T-helper 22 cell (primary cell): ENCODE results near the gene SIGLEC9.
"Not testable (repeated sequence)": the region's sequence is repeated elsewhere in the genome, so short reads cannot be mapped to it uniquely, and the experiment has no call there.

ENCODE experiments used
- DNase-seq: peaks from one replicate; pipeline ENCODE4 v3.0.0-alpha.2; 2020; ENCODE audit warnings: low read depth

SIGLEC9 gene

GRCh38 chr19:51123802-51124201 lies 904 bp upstream of the SIGLEC9 start:
- DNase-seq, result no peak

- DNase-seq, result no peak
Observed at GRCh38 chr19:51124216-51124615, 490 bp upstream of the SIGLEC9 start.

- no peak for DNase-seq
Observed at GRCh38 chr19:51125421-51126075, 842 bp downstream of the SIGLEC9 start.

- no peak for DNase-seq
Observed at GRCh38 chr19:51127032-51127431, 2.3 kb downstream of the SIGLEC9 start.

GRCh38 chr19:51127755-51128154 lies 3.0 kb downstream of the SIGLEC9 start:
- DNase-seq, result no peak

GRCh38 chr19:51128227-51128626 lies 3.5 kb downstream of the SIGLEC9 start:
- DNase-seq, result no peak

GRCh38 chr19:51129716-51130115 lies 5.0 kb downstream of the SIGLEC9 start:
- DNase-seq, result no peak

GRCh38 chr19:51131780-51132680 lies 7.3 kb downstream of the SIGLEC9 start:
- no peak for DNase-seq

GRCh38 chr19:51135004-51135403 lies 10.3 kb downstream of the SIGLEC9 start:
- no peak for DNase-seq

- DNase-seq, result no peak
Observed at GRCh38 chr19:51135986-51136762, 11.5 kb downstream of the SIGLEC9 start.

GRCh38 chr19:51136851-51137551 lies 12.3 kb downstream of the SIGLEC9 start:
- DNase-seq, result no peak

- no peak for DNase-seq
Observed at GRCh38 chr19:51137792-51138425, 13.2 kb downstream of the SIGLEC9 start.

GRCh38 chr19:51138549-51138979 lies 13.9 kb downstream of the SIGLEC9 start:
- DNase-seq, result no peak

GRCh38 chr19:51139299-51140014 lies 14.8 kb downstream of the SIGLEC9 start:
- no peak for DNase-seq

- no peak for DNase-seq
Observed at GRCh38 chr19:51140441-51140840, 15.7 kb downstream of the SIGLEC9 start.

GRCh38 chr19:51141181-51141580 lies 16.5 kb downstream of the SIGLEC9 start:
- DNase-seq, result no peak

- no peak for DNase-seq
Observed at GRCh38 chr19:51142119-51142518, 17.4 kb downstream of the SIGLEC9 start, which contains the start of gene SIGLEC7. Gene SIGLEC7 (plus strand): TSS chr19:51142301. CDS start chr19:51142370, 69 bp downstream.

GRCh38 chr19:51142809-51143475 lies 18.2 kb downstream of the SIGLEC9 start:
- DNase-seq, result not testable (repeated sequence)

GRCh38 chr19:51143486-51143885 lies 18.8 kb downstream of the SIGLEC9 start:
- DNase-seq, result no peak

GRCh38 chr19:51144482-51145045 lies 19.9 kb downstream of the SIGLEC9 start:
- DNase-seq, result no peak
